Retina (tissue), 1 donor: ENCODE data around the gene MYLK3.
"Not testable (repeated sequence)": the region's sequence is repeated elsewhere in the genome, so short reads cannot be mapped to it uniquely, and the experiment has no call there.

ENCODE experiments used
- DNase-seq: peaks from one replicate; pipeline ENCODE4 v3.0.0-alpha.2; 2016

Gene MYLK3

GRCh38 chr16:46747777-46748651 is at the start of gene MYLK3:
Gene MYLK3 (minus strand): TSS chr16:46748344. CDS start chr16:46748193, 151 bp downstream.
- peak; percentile 47 for DNase-seq

GRCh38 chr16:46797501-46797900 is 49.4 kb upstream of the MYLK3 start:
- no peak for DNase-seq

- no peak for DNase-seq
These were observed 48.7 kb upstream of the MYLK3 start for GRCh38 chr16:46796764-46797269.

- no peak for DNase-seq
These were observed 45.7 kb upstream of the MYLK3 start for GRCh38 chr16:46793841-46794240.

GRCh38 chr16:46790599-46791270 is 42.6 kb upstream of the MYLK3 start:
- DNase-seq = no peak

- DNase-seq = peak; percentile 81
These were observed 41.6 kb upstream of the MYLK3 start for GRCh38 chr16:46789499-46790414.

- no peak for DNase-seq
These were observed 40.8 kb upstream of the MYLK3 start for GRCh38 chr16:46788891-46789474.

GRCh38 chr16:46787909-46788308 is 39.8 kb upstream of the MYLK3 start:
- DNase-seq = no peak

- no peak for DNase-seq
These were observed 37.1 kb upstream of the MYLK3 start for GRCh38 chr16:46785076-46785845.

- DNase-seq = not testable (repeated sequence)
These were observed 36.4 kb upstream of the MYLK3 start for GRCh38 chr16:46784569-46784968.

GRCh38 chr16:46783800-46784199 is 35.7 kb upstream of the MYLK3 start:
- DNase-seq = no peak

GRCh38 chr16:46782320-46782719 is 34.2 kb upstream of the MYLK3 start:
- DNase-seq = no peak

GRCh38 chr16:46777804-46778203 is 29.7 kb upstream of the MYLK3 start:
- no peak for DNase-seq

GRCh38 chr16:46775214-46775613 is 27.1 kb upstream of the MYLK3 start:
- no peak for DNase-seq

GRCh38 chr16:46774743-46775177 is 26.6 kb upstream of the MYLK3 start:
- DNase-seq = no peak

GRCh38 chr16:46772463-46772862 is 24.3 kb upstream of the MYLK3 start:
- DNase-seq = no peak

GRCh38 chr16:46768809-46769208 is 20.7 kb upstream of the MYLK3 start:
- DNase-seq = no peak

- no peak for DNase-seq
These were observed 16.9 kb upstream of the MYLK3 start for GRCh38 chr16:46765050-46765449.

GRCh38 chr16:46763147-46763546 is 15.0 kb upstream of the MYLK3 start:
- peak; percentile 16 for DNase-seq

GRCh38 chr16:46762583-46762982 is 14.4 kb upstream of the MYLK3 start:
- no peak for DNase-seq

- no peak for DNase-seq
These were observed 11.2 kb upstream of the MYLK3 start for GRCh38 chr16:46759309-46759708.
